HepG2 (cell line): ENCODE data around the gene MAT2A. TPM values are rescaled to one million over a fixed set of nuclear protein-coding genes. Genes with fewer than 3 reads are reported as not detected.

ENCODE experiments used
- ATF7-NPFF ChIP-seq: sonication (generic); formaldehyde crosslinking; IDR thresholded peaks from 2 replicates; pipeline ENCODE4 v1.8.1; 2023; ENCODE audit warnings: mild to moderate bottlenecking, low read depth, missing genetic modification reagents, moderate library complexity
- BRD4 ChIP-seq: sonication (generic); formaldehyde crosslinking; IDR thresholded peaks from 2 replicates; pipeline ENCODE4 v1.4.0; 2020; ENCODE audit warnings: missing genetic modification reagents
- DRAP1 ChIP-seq: IDR thresholded peaks from 2 replicates; pipeline ENCODE4 v1.6.1; 2016; ENCODE audit warnings: missing genetic modification reagents, missing compliant biosample characterization
- FOXP1 ChIP-seq, 2 experiments: fragments of 450-650 bp in 1 of 2; IDR thresholded peaks; 2 replicates each; pipeline ENCODE4 v1.6.1; 2017 to 2018; ENCODE audit warnings: antibody characterized with exemption in 1 of 2
- GLMP ChIP-seq: sonication (generic); formaldehyde crosslinking; IDR thresholded peaks from 2 replicates; pipeline ENCODE4 v1.9.0; 2021; ENCODE audit warnings: missing genetic modification reagents, mild to moderate bottlenecking, borderline replicate concordance
- GRHL1 ChIP-seq: sonication (generic); formaldehyde crosslinking; conservative IDR thresholded peaks from 2 replicates; pipeline ENCODE4 v1.8.0; 2022; ENCODE audit warnings: missing genetic modification reagents
- IKZF1 ChIP-seq: fragments of 450-650 bp; IDR thresholded peaks from 2 replicates; pipeline ENCODE4 v1.7.1; 2016
- MAX ChIP-seq: IDR thresholded peaks from 2 replicates; pipeline ENCODE4 v1.6.1; 2012; ENCODE audit warnings: inconsistent platforms
- MED1 ChIP-seq: sonication (generic); formaldehyde crosslinking; IDR thresholded peaks from 2 replicates; pipeline ENCODE4 v1.4.0; 2020; ENCODE audit warnings: missing genetic modification reagents
- NFAT5 ChIP-seq: sonication (generic); formaldehyde crosslinking; IDR thresholded peaks from 2 replicates; pipeline ENCODE4 v1.4.0; 2020; ENCODE audit warnings: missing genetic modification reagents
- PRDM4 ChIP-seq: sonication (generic); formaldehyde crosslinking; IDR thresholded peaks from 2 replicates; pipeline ENCODE4 v1.9.0; 2021; ENCODE audit warnings: missing genetic modification reagents, borderline replicate concordance
- RAD51 ChIP-seq: fragments of 450-650 bp; IDR thresholded peaks from 2 replicates; pipeline ENCODE4 v1.6.1; 2016; ENCODE audit warnings: borderline replicate concordance
- TAF1 ChIP-seq: sonication (generic); formaldehyde crosslinking; IDR thresholded peaks from 2 replicates; pipeline ENCODE4 v1.4.0; 2020; ENCODE audit warnings: missing genetic modification reagents
- ZMYM3 ChIP-seq: sonication (generic); formaldehyde crosslinking; IDR thresholded peaks from 2 replicates; pipeline ENCODE4 v1.5.1; 2020; ENCODE audit warnings: mild to moderate bottlenecking, missing genetic modification reagents
- ZNF10 ChIP-seq: sonication (generic); formaldehyde crosslinking; IDR thresholded peaks from 2 replicates; pipeline ENCODE4 v1.4.0; 2020; ENCODE audit warnings: mild to moderate bottlenecking, low read depth, missing genetic modification reagents, borderline replicate concordance
- ZNF30 ChIP-seq: sonication (generic); formaldehyde crosslinking; IDR thresholded peaks from 2 replicates; pipeline ENCODE4 v1.5.0; 2020; ENCODE audit warnings: mild to moderate bottlenecking, missing genetic modification reagents
- ZNF329 ChIP-seq: sonication (generic); formaldehyde crosslinking; IDR thresholded peaks from 2 replicates; pipeline ENCODE4 v1.9.0; 2021; ENCODE audit warnings: low read depth, mild to moderate bottlenecking, missing genetic modification reagents
- ZNF382 ChIP-seq: sonication (generic); formaldehyde crosslinking; IDR thresholded peaks from 2 replicates; pipeline ENCODE4 v1.5.0; 2020; ENCODE audit warnings: missing genetic modification reagents, mild to moderate bottlenecking, borderline replicate concordance
- ZNF660 ChIP-seq: sonication (generic); formaldehyde crosslinking; IDR thresholded peaks from 2 replicates; pipeline ENCODE4 v1.5.1; 2020; ENCODE audit warnings: mild to moderate bottlenecking, low read depth, missing genetic modification reagents, borderline replicate concordance
- ZNF678 ChIP-seq: sonication (generic); formaldehyde crosslinking; IDR thresholded peaks from 2 replicates; pipeline ENCODE4 v1.4.0; 2020; ENCODE audit warnings: mild to moderate bottlenecking, missing genetic modification reagents
- polyA plus RNA-seq, 8 experiments: library from polyadenylated mRNA; depleted of rRNA in 3 of 8; stranded (reverse) in 7 of 8; unstranded in 1 of 8; fragments of >200 nt; fragmentation: Illumina TruSeq in 4 of 8; extraction: Trizol in 4 of 8; gene quantifications; 2 replicates each; pipeline versions ENCODE4 v1.2.1 to v1.2.3, GENCODE V29; 2011 to 2016; ENCODE audit warnings: low read depth in 4 of 8, missing spikeins in 1 of 8, mixed read lengths in 1 of 8; ENCODE audit not compliant: insufficient read depth in 1 of 8
- total RNA-seq, 5 experiments: library from RNA; depleted of rRNA; stranded (reverse); fragments of >200 nt; fragmentation: Illumina TruSeq; extraction: Trizol; gene quantifications; 2 replicates each; pipeline ENCODE4 v1.2.3, GENCODE V29; 2016; ENCODE audit warnings: low read depth in 1 of 5

MAT2A gene
- total and polyA plus RNA-seq, 2 of the 13 experiments (the other 11 are each of a cell fraction or from before 2014, with no cell fraction given), result 155 to 331 TPM

GRCh38 chr2:85593023-85593422, 54.1 kb downstream of the MAT2A start (continued):
- TF ChIP-seq FOXP1 (IDR thresholded peaks at IDR 0.05) (no peak), FOXP1 (CRISPR knock-in tag; IDR thresholded peaks at IDR 0.05) (no peak), IKZF1 (no peak), ZNF660 (CRISPR knock-in tag) (no peak), ZNF30 (CRISPR knock-in tag) (no peak), MED1 (CRISPR knock-in tag) (peak; percentile 49), ATF7-NPFF (no peak), ZNF382 (CRISPR knock-in tag) (no peak), ZMYM3 (CRISPR knock-in tag) (peak; percentile 23; the same call in 1 of the 2 replicates), PRDM4 (CRISPR knock-in tag) (no peak), GLMP (CRISPR knock-in tag) (no peak), RAD51 (no peak), ZNF10 (CRISPR knock-in tag) (no peak), ZNF678 (CRISPR knock-in tag) (no peak), GRHL1 (CRISPR knock-in tag) (no peak), DRAP1 (CRISPR knock-in tag) (no peak), BRD4 (CRISPR knock-in tag) (peak; percentile 65), TAF1 (no peak), MAX (peak; percentile 67), ZNF329 (no peak), NFAT5 (CRISPR knock-in tag) (no peak)
